Psoas muscle (tissue), 8 donors: ENCODE results near the gene PROC. TPM values are rescaled to one million over a fixed set of nuclear protein-coding genes. Genes with fewer than 3 reads are reported as not detected.

Experiments used
- ATAC-seq, 4 donors: fragments of 200-7000 bp; cut with Tn5 transposase; one replicate each; pipeline ENCODE4 v1.9.1; 2020; ENCODE audit warnings: moderate library complexity in 3 of 4, mild to moderate bottlenecking in 2 of 4
- DNase-seq, 2 donors: peaks; one replicate each; pipeline ENCODE4 v3.0.0-alpha.2; 2020
- H3K27ac ChIP-seq: fragments of 200-600 bp; one replicate; pipeline ENCODE4 v1.8.0; 2022
- H3K27me3 ChIP-seq, 3 donors: fragments of 200-600 bp in 1 of 3; one replicate each; pipeline versions ENCODE4 v1.6.1 to v1.8.0; 2013 to 2022; ENCODE audit warnings: low read length in 2 of 3, mild to moderate bottlenecking in 2 of 3, moderate library complexity in 1 of 3; ENCODE audit not compliant: insufficient read depth in 3 of 3
- H3K36me3 ChIP-seq, 2 donors: fragments of 200-600 bp in 1 of 2; one replicate each; pipeline versions ENCODE4 v1.6.1 to v1.8.0; 2013 to 2022; ENCODE audit warnings: low read depth in 1 of 2, mild to moderate bottlenecking in 1 of 2, moderate library complexity in 1 of 2; ENCODE audit not compliant: insufficient read depth in 1 of 2
- H3K4me1 ChIP-seq: fragments of 200-600 bp; one replicate; pipeline ENCODE4 v1.8.0; 2022
- H3K4me3 ChIP-seq: fragments of 200-600 bp; one replicate; pipeline ENCODE4 v1.8.0; 2022; ENCODE audit warnings: mild to moderate bottlenecking
- H3K9me3 ChIP-seq: fragments of 200-600 bp; one replicate; pipeline ENCODE4 v1.8.0; 2022
- WGBS, 3 donors: extraction: QIAGEN DNeasy Blood & Tissue Kit; methylation state at CpG; one replicate each; pipeline versions ENCODE4 v1.1.6 to v1.1.7; 2013; 5-methylcytosine and 5-hydroxymethylcytosine counted together
- intact Hi-C, 2 donors: fragments of 100-400 bp; cut with DNase I; formaldehyde crosslinking; loops; one replicate each; pipeline versions ENCODE4 v1.11.0 to v1.14.2; 2022
- polyA plus RNA-seq, 3 donors: library from polyadenylated mRNA; stranded (reverse); fragments of 200-250 nt; gene quantifications; one replicate each; pipeline ENCODE4 v1.2.3, GENCODE V29; 2013
- total RNA-seq, 4 donors: library from RNA; stranded (reverse); fragmentation: NEBNext Ultra II Directional in 2 of 4; extraction: Animal tissue kit (Norgen Biotek cat#: 25700) in 2 of 4; gene quantifications; one replicate each; pipeline versions ENCODE4 v1.2.1 to v1.2.4, GENCODE V29; 2021 to 2023
- TF ChIP-seq, protein P1 (sequence below): fragments of 200-600 bp; IDR thresholded peaks from one replicate; pipeline ENCODE4 v1.8.0; 2022; ENCODE audit warnings: antibody characterized with exemption
- donor health status: healthy with polysubstance abuse.
- donor health status: DM: no; HTN: no; CAD: no; lungs with moderate emphysema.
- donor health status: Bipolar disorder and iron deficiency.
- donor health status: healthy.
- donor health status: DM: yes; HTN: yes; CAD: no.
- donor health status: DM: no; HTN: no; CAD: no.
- donor health status: DM: no; HTN: no; CAD: no.
- donor health status: DM: yes; HTN: yes; CAD: no.

The PROC gene
- total and polyA plus RNA-seq, 7 donors, result 0.05 to 0.60 TPM; not detected in 5

DNA sequence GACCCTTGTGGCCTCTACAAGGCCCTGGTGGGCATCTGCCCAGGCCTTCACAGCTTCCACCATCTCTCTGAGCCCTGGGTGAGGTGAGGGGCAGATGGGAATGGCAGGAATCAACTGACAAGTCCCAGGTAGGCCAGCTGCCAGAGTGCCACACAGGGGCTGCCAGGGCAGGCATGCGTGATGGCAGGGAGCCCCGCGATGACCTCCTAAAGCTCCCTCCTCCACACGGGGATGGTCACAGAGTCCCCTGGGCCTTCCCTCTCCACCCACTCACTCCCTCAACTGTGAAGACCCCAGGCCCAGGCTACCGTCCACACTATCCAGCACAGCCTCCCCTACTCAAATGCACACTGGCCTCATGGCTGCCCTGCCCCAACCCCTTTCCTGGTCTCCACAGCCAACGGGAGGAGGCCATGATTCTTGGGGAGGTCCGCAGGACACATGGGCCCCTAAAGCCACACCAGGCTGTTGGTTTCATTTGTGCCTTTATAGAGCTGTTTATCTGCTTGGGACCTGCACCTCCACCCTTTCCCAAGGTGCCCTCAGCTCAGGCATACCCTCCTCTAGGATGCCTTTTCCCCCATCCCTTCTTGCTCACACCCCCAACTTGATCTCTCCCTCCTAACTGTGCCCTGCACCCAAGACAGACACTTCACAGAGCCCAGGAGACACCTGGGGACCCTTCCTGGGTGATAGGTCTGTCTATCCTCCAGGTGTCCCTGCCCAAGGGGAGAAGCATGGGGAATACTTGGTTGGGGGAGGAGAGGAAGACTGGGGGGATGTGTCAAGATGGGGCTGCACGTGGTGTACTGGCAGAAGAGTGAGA is 2.0 kb downstream of the PROC start:
- TF ChIP-seq, protein P1, sequence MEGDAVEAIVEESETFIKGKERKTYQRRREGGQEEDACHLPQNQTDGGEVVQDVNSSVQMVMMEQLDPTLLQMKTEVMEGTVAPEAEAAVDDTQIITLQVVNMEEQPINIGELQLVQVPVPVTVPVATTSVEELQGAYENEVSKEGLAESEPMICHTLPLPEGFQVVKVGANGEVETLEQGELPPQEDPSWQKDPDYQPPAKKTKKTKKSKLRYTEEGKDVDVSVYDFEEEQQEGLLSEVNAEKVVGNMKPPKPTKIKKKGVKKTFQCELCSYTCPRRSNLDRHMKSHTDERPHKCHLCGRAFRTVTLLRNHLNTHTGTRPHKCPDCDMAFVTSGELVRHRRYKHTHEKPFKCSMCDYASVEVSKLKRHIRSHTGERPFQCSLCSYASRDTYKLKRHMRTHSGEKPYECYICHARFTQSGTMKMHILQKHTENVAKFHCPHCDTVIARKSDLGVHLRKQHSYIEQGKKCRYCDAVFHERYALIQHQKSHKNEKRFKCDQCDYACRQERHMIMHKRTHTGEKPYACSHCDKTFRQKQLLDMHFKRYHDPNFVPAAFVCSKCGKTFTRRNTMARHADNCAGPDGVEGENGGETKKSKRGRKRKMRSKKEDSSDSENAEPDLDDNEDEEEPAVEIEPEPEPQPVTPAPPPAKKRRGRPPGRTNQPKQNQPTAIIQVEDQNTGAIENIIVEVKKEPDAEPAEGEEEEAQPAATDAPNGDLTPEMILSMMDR, result no peak
- DNase-seq (no peak), ATAC-seq (no peak)
- Histone ChIP-seq H3K27me3 (peaks cover 0 to 37% (median 15%) of the 10 kb centered on the region in 3 donors), H3K9me3 (no peaks in the 10 kb centered on the region), H3K36me3 (no peaks in the 10 kb centered on the region), H3K4me1 (peaks cover 13% of the 10 kb centered on the region), H3K27ac (no peak overlapping the region), H3K4me3 (no peak overlapping the region)
- intact Hi-C loops, result no loop called here
- 48 to 56% (median 55%) methylated on average over 4 to 8 of the region's 8 CpGs for WGBS, 3 donors

- intact Hi-C loops, result no loop called here
- WGBS, 3 donors, result 88 to 91% (median 89%) methylated on average over 15 of the region's 15 CpGs
These were observed 3.0 kb downstream of the PROC start for GRCh38 chr2:127421116-127421800.

DNA sequence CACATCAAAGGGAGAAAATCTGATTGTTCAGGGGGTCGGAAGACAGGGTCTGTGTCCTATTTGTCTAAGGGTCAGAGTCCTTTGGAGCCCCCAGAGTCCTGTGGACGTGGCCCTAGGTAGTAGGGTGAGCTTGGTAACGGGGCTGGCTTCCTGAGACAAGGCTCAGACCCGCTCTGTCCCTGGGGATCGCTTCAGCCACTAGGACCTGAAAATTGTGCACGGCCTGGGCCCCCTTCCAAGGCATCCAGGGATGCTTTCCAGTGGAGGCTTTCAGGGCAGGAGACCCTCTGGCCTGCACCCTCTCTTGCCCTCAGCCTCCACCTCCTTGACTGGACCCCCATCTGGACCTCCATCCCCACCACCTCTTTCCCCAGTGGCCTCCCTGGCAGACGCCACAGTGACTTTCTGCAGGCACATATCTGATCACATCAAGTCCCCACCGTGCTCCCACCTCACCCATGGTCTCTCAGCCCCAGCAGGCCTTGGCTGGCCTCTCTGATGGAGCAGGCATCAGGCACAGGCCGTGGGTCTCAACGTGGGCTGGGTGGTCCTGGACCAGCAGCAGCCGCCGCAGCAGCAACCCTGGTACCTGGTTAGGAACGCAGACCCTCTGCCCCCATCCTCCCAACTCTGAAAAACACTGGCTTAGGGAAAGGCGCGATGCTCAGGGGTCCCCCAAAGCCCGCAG is 3.8 kb downstream of the PROC start:
- intact Hi-C loops, result no loop called here
- TF ChIP-seq, protein P1, result no peak
- Histone ChIP-seq H3K27ac (no peak overlapping the region), H3K27me3 (peaks cover 0 to 37% (median 17%) of the 10 kb centered on the region in 3 donors), H3K4me1 (peaks cover 8% of the 10 kb centered on the region), H3K9me3 (no peaks in the 10 kb centered on the region), H3K36me3 (no peaks in the 10 kb centered on the region), H3K4me3 (no peak overlapping the region)
- no peak for DNase-seq
- ATAC-seq, result no peak
- 65 to 71% (median 65%) methylated on average over 16 of the region's 16 CpGs for WGBS, 3 donors

More at GRCh38 chr2:127421116-127421800, 3.0 kb downstream of the PROC start:
- Histone ChIP-seq H3K9me3 (no peaks in the 10 kb centered on the region), H3K27ac (no peak overlapping the region), H3K36me3 (no peaks in the 10 kb centered on the region), H3K27me3 (peaks cover 0 to 37% (median 15%) of the 10 kb centered on the region in 3 donors), H3K4me3 (no peak overlapping the region), H3K4me1 (peaks cover 11% of the 10 kb centered on the region)
- TF ChIP-seq, protein P1, result no peak
- no peak for ATAC-seq
- DNase-seq, result no peak

DNA sequence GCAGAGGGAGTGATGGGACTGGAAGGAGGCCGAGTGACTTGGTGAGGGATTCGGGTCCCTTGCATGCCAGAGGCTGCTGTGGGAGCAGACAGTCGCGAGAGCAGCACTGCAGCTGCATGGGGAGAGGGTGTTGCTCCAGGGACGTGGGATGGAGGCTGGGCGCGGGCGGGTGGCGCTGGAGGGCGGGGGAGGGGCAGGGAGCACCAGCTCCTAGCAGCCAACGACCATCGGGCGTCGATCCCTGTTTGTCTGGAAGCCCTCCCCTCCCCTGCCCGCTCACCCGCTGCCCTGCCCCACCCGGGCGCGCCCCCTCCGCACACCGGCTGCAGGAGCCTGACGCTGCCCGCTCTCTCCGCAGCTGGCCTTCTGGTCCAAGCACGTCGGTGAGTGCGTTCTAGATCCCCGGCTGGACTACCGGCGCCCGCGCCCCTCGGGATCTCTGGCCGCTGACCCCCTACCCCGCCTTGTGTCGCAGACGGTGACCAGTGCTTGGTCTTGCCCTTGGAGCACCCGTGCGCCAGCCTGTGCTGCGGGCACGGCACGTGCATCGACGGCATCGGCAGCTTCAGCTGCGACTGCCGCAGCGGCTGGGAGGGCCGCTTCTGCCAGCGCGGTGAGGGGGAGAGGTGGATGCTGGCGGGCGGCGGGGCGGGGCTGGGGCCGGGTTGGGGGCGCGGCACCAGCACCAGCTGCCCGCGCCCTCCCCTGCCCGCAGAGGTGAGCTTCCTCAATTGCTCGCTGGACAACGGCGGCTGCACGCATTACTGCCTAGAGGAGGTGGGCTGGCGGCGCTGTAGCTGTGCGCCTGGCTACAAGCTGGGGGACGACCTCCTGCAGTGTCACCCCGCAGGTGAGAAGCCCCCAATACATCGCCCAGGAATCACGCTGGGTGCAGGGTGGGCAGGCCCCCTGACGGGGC is 4.6 kb downstream of the PROC start:
- 2 to 3% (median 2%) methylated on average over 49 to 73 of the region's 73 CpGs for WGBS, 3 donors
- Histone ChIP-seq H3K4me1 (peaks cover 8% of the 10 kb centered on the region), H3K36me3 (no peaks in the 10 kb centered on the region), H3K4me3 (peak overlapping the region; percentile 48), H3K27ac (no peak overlapping the region), H3K9me3 (no peaks in the 10 kb centered on the region), H3K27me3 (peaks cover 0 to 37% (median 17%) of the 10 kb centered on the region in 3 donors)
- ATAC-seq, result peak in 3 of 4 donors; percentile 16 to 26 (median 22)
- intact Hi-C loops, result no loop called here
- DNase-seq, result no peak
- TF ChIP-seq, protein P1, result no peak
